GM12865 (cell line): Measurements from ENCODE around the gene STXBP6.
A peak's percentile ranks its signal among the peaks of the same experiment; 100 is the strongest.

Experiments
- DNase-seq: peaks from one replicate; pipeline ENCODE4 v3.0.0; 2010; ENCODE audit warnings: low read depth
- H3K4me3 ChIP-seq: 2 replicates; pipeline ENCODE4 v1.5.1; 2011; ENCODE audit warnings: mild to moderate bottlenecking, low read depth, low read length, control low read depth
- CTCF ChIP-seq: IDR thresholded peaks from 2 replicates; pipeline ENCODE4 v1.5.1; 2011; ENCODE audit warnings: low read length, control low read depth, low read depth, inconsistent platforms; ENCODE audit not compliant: insufficient read depth; ENCODE audit errors: missing control alignments

The STXBP6 gene

DNA sequence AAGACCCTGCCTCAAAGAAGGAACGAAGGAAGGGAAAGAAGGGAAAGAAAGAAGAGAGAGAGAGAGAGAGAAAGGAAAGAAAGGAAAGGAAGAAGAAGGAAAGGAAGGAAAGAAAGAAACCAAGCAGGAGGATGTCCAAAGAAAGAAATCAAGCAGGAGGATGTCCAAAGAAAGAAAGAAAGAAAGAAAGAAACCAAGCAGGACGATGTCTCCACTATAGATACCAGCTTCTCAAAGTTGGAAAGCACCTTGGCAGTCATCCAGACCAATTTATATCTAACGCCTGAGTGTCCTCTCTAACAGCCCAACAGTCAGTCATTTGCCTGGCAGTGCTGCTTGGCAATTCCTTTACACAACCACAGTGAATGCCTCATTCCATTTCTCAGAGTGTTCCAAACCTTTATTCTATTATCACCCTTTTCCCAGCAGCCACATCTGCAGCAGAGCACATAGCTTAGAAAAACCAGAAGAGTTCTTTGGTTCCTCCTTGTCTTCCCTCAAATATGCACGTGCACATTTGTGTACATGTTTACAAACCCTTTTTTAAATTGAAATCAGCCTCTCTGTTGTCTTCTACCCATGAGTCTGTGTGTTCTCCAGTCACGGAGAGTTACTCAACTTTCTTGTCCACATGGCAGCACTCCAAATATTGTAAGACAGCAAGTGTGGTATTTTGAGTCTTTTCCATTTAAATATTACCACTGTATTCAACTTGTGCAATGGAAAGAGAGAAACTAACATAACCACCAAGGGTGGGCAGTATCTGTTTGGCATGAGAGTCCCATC is 138.4 kb downstream of the STXBP6 start:
- TF ChIP-seq CTCF = no peak
- DNase-seq = peak; percentile 18
- no peak overlapping the region for H3K4me3 ChIP-seq

- DNase-seq = no peak
- no peak for TF ChIP-seq CTCF
- H3K4me3 ChIP-seq = no peak overlapping the region
Measured at GRCh38 chr14:24910408-24910986, 139.4 kb downstream of the STXBP6 start.

DNA sequence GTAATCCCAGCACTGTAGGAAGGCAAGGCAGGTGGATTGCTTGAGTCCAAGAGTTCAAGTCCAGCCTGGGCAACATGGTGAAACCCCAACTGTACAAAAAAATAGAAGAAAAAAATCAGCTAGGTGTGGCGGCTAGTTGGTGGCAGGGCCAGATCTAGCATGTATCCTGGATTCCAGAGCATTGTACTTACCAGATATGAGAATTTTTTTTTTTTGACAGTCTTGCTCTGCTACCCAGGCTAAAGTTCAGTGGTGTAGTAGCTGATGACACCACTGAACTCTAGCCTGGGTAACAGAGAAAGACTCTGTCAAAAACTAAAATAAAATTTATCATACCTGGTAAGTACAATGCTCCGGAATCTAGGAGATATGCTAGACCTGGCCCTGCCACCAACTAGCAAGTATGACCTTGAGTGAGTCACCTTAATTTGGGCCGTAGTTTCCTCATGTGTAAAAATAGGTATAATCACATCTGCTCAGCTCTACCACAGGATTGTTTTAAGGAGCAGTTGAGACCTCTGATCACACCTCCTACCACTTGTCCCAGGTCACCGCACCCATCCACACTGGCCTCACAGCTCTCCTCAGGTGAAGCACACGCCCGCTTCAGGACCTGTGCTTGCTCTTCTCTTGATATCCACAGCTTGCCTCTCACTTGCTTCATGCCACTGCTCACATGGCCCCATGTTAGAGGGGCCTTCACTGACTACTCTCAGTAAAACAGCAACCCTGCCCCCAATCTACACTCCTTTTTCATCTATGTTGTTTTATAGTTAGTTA is 140.2 kb downstream of the STXBP6 start:
- TF ChIP-seq CTCF = no peak
- DNase-seq = no peak
- H3K4me3 ChIP-seq = no peak overlapping the region

DNA sequence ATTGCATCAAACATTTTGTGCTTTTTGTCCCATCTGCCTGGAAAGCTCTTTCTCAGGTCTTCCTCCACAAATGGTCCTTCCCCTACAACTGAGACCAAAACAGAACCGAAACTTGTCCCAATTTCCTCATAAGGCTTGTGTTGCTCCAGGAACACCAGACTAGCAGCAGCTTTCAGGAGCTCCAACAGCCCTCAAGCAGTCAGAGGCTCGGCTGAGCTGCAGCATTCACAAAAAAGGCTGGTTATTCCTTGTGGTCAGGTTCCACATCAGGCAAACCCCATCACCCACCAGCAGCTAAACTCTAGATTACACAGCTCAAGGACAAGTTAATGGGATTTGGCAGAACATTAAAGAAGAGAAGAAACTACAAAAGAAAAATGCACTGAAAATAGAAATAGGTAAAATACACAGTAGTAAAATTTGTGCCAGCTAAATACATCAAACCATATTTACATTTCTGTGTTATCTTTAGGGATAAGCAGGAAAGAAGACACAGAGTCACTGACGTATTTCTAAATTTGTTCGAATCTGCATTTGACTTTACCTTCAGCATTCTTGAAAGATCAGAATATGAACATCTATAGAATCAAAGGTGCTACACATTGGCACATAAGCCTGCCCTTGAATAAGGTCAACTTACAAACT is 141.2 kb downstream of the STXBP6 start:
- no peak overlapping the region for H3K4me3 ChIP-seq
- no peak for TF ChIP-seq CTCF
- DNase-seq = no peak

DNA sequence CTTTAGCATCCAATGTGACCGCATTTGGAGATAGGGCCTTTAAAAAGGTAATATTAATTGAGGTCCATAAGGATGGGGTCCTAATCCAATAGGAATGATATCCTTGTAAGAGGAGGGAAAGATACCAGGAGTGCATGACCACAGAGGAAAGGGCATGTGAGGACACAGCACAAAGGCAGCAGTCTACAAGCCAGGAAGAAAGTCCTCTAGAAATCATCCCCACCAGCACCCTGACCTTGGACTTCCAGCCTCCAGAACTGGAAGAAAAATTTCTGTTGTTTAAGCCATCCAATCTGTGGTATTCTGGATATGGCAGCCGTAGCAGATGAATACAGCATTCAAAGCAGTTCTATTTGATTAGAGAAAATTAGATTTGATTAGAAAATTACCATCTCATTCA is 145.4 kb downstream of the STXBP6 start:
- no peak overlapping the region for H3K4me3 ChIP-seq
- no peak for DNase-seq
- no peak for TF ChIP-seq CTCF

DNA sequence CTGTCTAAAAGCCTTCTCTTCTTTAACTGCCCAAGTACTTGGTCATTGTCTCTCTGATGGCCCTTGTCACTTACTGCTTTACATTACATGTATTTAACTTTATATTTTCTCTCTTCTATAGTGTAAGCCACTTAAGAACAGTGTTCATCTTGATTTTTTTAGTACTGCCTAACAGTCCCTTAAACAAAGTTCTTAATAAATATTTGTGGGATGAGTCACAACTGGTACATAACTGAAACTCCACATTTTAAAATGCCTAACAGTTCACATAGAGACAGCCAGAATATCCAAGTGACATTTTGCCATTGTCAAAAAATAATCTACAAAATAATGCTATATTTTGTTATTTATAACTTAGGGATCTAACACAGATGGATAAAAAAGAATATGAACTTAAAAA is 146.6 kb downstream of the STXBP6 start:
- no peak overlapping the region for H3K4me3 ChIP-seq
- DNase-seq = no peak
- no peak for TF ChIP-seq CTCF
